Stimulated activated CD4-positive, alpha-beta T cell treated with anti-CD3 and anti-CD28 coated beads, TNF-alpha, amount 100 ng/mL, for 1 hour (primary cell): ENCODE measurements around the gene SSRP1.

Experiments
- DNase-seq, 3 donors: peaks; one replicate each; pipeline ENCODE4 v3.0.0-alpha.2; 2020; ENCODE audit warnings: low read depth in 3 of 3, low spot score in 1 of 3

The SSRP1 gene

GRCh38 chr11:57318178-57318577 lies 17.5 kb downstream of the SSRP1 start:
- DNase-seq, result no peak

DNA sequence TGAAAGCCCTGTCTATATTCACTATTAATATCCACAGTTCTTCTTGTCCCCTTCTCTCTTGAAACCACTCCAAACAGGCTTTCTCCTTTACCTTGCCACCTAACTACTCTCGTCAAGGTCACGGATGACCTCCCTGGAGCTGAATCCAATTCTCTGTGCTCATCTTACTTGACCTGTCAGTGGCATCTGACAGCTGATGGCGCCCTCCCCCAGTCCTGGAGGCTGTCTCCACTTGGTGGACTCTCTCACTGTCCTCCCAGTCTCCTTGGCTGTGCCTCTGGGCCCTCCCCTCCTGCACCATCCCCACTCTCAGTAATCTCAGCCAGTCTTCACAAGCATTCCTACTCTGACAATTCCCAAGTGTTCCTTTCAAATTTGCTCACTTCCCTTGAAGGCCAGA lies 19.7 kb downstream of the SSRP1 start:
- no peak for DNase-seq

- no peak for DNase-seq
Measured at GRCh38 chr11:57315491-57315890, 20.2 kb downstream of the SSRP1 start.

GRCh38 chr11:57314221-57314973 lies 21.3 kb downstream of the SSRP1 start:
- no peak for DNase-seq

- no peak for DNase-seq
Measured at GRCh38 chr11:57313788-57314135, 21.9 kb downstream of the SSRP1 start.

GRCh38 chr11:57313071-57313787 lies 22.5 kb downstream of the SSRP1 start:
- no peak for DNase-seq

- DNase-seq, result no peak
Measured at GRCh38 chr11:57312511-57313021, 23.1 kb downstream of the SSRP1 start.

DNA sequence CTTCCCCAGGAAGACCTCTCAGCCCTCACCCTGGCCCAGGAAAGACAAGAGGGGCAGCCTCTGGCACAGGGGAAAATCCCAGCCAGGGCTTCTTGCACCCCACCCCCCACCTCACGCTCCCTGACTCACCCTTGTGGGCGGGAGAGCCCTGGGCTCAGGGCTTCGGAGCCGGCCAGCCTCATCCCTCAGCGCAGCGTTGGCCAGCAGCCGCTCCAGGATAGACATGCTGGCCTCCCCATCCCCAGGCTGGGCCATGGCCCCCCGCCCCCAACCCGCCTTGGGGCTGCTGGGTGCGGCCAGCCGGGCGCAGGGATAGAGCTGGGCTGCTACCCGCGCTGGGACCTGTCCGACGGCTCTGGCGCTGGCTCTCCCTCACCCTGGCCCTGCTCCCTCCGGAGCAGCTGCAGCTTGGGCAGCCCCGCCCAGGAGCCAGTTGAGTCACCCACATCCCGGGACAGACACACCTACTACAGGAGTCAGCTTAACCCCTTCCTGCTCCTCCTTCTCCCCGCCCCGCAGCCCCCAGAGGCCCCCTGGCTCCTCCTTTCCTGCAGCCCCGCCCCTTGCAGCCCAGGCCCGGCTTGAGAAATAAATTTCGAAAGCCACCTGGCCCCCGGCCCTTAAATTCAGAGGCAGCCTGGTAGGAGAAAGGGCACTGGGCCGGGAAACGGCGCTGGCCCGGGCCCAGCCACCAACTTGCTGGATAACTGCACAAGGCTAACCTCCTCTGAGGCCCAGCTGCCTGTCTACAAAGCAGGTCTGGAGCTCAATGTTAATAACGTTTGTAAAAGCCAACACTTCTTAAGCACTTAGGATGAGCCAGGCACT lies 24.4 kb downstream of the SSRP1 start:
- DNase-seq, result peak in 1 of 3 donors; percentile 35

- DNase-seq, result no peak
Measured at GRCh38 chr11:57310630-57311086, 25.0 kb downstream of the SSRP1 start.

DNA sequence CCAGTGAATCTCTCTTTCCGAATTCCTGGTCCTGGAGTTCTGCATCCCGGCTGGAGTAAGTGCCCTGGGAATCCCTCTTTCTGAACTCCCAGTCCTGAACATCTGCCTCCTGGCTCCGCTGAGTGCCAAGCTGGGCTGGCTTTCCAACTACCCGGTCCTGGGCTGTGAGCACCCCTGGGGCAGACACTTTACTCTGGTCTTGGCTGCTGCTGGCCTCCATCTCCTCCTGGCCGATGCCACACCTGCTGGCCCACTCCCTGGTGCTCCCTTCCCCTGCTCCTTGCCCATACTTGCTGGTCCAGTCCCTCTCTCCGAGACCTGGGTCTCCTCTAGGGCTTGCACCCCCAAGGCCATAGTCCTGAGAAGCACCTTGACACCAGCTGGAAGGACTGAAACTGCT lies 25.6 kb downstream of the SSRP1 start:
- DNase-seq, result no peak

- no peak for DNase-seq
Measured at GRCh38 chr11:57309106-57310059, 26.3 kb downstream of the SSRP1 start.

GRCh38 chr11:57308426-57309060 lies 27.1 kb downstream of the SSRP1 start:
- no peak for DNase-seq

- no peak for DNase-seq
Measured at GRCh38 chr11:57307666-57308270, 27.9 kb downstream of the SSRP1 start.

GRCh38 chr11:57306940-57307565 lies 28.6 kb downstream of the SSRP1 start:
- DNase-seq, result no peak

DNA sequence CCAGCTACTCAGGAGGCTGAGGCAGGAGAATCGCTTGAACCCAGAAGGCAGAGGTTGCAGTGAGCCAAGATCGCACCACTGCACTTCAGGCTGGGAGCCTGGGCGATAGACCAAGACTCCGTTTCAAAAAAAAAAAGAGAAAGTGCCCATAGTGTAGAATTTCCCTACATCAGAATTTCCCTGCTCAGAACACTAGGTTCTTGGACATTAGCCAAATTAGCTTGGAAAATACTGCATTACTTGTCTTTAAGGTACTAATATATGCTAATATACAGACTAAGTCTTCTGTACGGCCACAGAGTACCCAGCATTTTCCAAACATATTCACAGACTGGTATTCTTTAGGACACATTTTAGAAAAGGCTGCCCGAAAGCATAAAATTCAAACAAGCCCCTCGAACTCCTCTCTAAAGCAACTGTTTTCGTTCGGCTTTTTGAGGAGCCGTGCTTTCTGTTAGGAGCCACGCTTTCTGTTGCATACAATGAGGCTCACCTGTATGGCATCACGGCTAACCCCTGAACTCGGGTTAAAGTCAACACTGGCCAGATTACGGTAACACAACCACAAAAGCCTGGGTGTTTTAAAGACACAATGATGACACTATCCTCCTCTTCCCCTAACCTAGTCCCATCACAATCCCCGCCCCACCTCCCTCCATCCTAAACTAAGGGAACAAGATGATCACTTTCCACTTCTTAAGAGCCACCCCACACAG lies 29.4 kb downstream of the SSRP1 start:
- DNase-seq, result no peak

DNA sequence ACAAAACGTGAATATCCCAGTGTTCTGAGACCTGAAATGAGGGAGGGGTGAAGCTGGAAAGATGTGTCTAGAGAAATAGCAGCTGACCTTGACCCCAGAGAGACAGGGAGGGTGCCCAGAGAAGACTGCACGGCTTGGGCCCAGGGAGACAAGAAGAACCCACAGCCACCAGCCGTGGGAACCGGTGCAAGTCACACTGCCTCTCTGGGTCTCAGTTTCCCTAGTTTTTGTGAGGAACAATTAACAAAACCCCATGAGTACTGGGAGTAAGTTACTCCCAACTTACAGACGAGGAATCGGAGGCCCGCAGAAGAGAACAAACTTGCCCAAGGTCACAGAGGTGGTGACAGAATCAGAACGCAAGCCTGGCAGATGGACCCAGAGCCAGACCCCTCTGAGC lies 30.2 kb downstream of the SSRP1 start:
- no peak for DNase-seq

- no peak for DNase-seq
Measured at GRCh38 chr11:57303990-57304579, 31.6 kb downstream of the SSRP1 start.
